MM.1S (cell line): ENCODE data around the gene SLC11A2.

Experiments
- EZH2 ChIP-seq: fragments of 300-600 bp; sonication (generic); optimal IDR thresholded peaks from 2 replicates; pipeline ENCODE3; 2017; ENCODE audit warnings: low read depth, mild to moderate bottlenecking, antibody characterized with exemption, low read length, mixed read lengths
- EZH2phosphoT487 ChIP-seq: fragments of 300-600 bp; sonication (generic); IDR thresholded peaks from 2 replicates; pipeline ENCODE4 v1.6.1; 2018; ENCODE audit warnings: antibody characterized with exemption, low read length
- TF ChIP-seq, protein P1 (sequence below): fragments of 300-600 bp; sonication (generic); IDR thresholded peaks from 2 replicates; pipeline ENCODE4 v1.5.1; 2016; ENCODE audit warnings: antibody characterized with exemption, low read length, mixed read lengths

DNA sequence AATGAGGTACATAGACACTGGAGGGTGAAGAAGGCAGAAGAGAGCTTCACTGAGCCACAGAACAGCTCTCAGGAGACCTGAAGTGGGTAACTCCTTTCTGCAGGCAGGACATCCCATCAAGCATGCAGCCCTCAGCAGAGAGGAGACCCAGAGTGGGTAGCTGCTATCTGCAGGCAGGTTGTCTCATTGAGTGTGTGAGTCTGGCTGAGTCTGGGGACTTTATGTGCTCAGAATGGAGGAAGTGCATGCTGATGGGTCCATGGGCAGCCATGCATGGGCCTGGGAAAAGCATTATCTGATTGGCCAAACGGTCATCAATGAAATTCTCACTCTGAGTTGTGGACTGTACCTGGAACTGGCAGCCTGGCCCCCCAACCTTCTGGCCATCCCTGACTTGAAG lies 88.5 kb downstream of the SLC11A2 start:
- TF ChIP-seq, protein P1, sequence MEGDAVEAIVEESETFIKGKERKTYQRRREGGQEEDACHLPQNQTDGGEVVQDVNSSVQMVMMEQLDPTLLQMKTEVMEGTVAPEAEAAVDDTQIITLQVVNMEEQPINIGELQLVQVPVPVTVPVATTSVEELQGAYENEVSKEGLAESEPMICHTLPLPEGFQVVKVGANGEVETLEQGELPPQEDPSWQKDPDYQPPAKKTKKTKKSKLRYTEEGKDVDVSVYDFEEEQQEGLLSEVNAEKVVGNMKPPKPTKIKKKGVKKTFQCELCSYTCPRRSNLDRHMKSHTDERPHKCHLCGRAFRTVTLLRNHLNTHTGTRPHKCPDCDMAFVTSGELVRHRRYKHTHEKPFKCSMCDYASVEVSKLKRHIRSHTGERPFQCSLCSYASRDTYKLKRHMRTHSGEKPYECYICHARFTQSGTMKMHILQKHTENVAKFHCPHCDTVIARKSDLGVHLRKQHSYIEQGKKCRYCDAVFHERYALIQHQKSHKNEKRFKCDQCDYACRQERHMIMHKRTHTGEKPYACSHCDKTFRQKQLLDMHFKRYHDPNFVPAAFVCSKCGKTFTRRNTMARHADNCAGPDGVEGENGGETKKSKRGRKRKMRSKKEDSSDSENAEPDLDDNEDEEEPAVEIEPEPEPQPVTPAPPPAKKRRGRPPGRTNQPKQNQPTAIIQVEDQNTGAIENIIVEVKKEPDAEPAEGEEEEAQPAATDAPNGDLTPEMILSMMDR: no peak
- TF ChIP-seq EZH2phosphoT487 (no peak), EZH2 (no peak)
